ENCODE results near the gene TRABD2A.

- TF ChIP-seq POLR2AphosphoS5 (IDR thresholded peaks at IDR 0.05): no peak
- TF ChIP-seq, protein P1, sequence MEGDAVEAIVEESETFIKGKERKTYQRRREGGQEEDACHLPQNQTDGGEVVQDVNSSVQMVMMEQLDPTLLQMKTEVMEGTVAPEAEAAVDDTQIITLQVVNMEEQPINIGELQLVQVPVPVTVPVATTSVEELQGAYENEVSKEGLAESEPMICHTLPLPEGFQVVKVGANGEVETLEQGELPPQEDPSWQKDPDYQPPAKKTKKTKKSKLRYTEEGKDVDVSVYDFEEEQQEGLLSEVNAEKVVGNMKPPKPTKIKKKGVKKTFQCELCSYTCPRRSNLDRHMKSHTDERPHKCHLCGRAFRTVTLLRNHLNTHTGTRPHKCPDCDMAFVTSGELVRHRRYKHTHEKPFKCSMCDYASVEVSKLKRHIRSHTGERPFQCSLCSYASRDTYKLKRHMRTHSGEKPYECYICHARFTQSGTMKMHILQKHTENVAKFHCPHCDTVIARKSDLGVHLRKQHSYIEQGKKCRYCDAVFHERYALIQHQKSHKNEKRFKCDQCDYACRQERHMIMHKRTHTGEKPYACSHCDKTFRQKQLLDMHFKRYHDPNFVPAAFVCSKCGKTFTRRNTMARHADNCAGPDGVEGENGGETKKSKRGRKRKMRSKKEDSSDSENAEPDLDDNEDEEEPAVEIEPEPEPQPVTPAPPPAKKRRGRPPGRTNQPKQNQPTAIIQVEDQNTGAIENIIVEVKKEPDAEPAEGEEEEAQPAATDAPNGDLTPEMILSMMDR (IDR thresholded peaks at IDR 0.05): no peak
Measured at GRCh38 chr2:84901593-84902120, 20.8 kb upstream of the TRABD2A start.

Measured in stomach (tissue), 4 donors.